ENCODE results near the gene PKN2. TPM values are rescaled to one million over a fixed set of nuclear protein-coding genes. Genes with fewer than 3 reads are reported as not detected.

The PKN2 gene
- total RNA-seq, 1 donor from 2014 or later: 72.8 TPM

DNA sequence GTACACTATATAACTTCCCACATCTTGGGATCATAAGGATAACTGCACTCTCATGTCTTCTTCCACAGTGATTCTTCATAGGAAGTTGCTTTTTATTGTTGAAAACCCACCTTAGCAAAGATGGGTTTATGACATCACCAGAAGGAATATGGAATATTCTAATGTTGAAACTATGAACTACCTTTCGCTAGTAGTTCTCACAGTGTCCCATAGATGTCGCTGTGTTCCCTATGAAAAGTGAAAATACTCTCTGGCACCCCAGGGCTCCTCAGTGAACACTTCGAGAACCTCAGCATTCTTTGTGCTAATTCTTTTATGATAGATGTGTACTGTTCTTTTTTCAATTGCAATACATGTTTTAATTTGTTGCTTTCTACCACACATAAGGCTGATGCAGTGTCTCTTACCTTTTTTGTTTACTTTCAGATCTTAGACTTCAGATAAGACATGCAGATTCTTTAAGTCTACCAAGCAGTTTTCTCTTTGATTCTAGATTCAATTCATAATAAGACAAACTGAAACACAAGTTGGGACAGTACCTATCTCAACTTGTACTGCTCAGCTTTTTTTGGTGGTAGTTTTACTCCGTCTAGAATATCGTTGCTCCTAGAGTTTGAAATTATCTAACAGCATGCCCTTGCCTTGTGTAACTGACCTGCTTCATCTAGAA lies 116.4 kb downstream of the PKN2 start:
- H3K36me3 Mint-ChIP-seq (ENCODE audit: insufficient read depth): peaks cover 49% of the 10 kb centered on the region
- no peaks in the 10 kb centered on the region for H3K4me1 Mint-ChIP-seq (ENCODE audit: low read depth)
- no peak for DNase-seq (ENCODE audit: low spot score, unreplicated experiment)
- no peak overlapping the region for H3K27ac Mint-ChIP-seq
- no peak overlapping the region for H3K4me3 Mint-ChIP-seq (ENCODE audit: low read depth)
- H3K27me3 Mint-ChIP-seq: no peaks in the 10 kb centered on the region
- peaks cover 17% of the 10 kb centered on the region for H3K9me3 Mint-ChIP-seq (ENCODE audit: low read depth)
- TF ChIP-seq, protein P1, sequence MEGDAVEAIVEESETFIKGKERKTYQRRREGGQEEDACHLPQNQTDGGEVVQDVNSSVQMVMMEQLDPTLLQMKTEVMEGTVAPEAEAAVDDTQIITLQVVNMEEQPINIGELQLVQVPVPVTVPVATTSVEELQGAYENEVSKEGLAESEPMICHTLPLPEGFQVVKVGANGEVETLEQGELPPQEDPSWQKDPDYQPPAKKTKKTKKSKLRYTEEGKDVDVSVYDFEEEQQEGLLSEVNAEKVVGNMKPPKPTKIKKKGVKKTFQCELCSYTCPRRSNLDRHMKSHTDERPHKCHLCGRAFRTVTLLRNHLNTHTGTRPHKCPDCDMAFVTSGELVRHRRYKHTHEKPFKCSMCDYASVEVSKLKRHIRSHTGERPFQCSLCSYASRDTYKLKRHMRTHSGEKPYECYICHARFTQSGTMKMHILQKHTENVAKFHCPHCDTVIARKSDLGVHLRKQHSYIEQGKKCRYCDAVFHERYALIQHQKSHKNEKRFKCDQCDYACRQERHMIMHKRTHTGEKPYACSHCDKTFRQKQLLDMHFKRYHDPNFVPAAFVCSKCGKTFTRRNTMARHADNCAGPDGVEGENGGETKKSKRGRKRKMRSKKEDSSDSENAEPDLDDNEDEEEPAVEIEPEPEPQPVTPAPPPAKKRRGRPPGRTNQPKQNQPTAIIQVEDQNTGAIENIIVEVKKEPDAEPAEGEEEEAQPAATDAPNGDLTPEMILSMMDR (IDR thresholded peaks at IDR 0.05; ENCODE audit: unreplicated experiment): peak; percentile 44

DNA sequence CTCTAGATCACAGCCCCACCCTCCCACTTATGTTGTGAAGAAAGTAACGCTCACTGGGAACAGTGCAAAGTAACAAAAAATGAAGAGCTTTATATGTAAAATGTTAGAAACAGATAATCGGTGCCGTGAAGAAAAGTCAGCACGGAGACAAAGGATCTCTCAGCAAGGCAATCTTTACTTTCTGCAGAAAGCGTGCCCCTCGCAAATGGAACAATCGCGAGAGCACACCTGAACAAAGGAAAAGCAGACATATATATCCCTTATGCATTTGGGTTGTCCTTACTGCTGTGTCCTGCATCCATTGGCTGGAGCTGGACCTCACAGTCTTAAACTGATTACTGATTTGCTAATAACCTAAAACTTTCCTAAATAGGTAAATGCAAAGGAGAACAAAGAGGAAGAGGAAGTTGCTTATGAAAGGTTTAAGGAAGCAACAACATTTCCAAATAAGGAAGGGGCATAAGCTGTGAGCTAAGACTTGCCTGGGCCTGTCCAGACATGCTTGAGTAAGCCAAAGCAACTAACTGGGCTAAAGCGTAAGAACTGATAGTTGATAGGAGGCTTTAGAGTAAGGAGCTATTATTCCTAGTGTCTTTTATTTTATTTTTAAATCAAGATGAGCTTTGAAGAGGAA lies 117.6 kb downstream of the PKN2 start:
- no peak for DNase-seq (ENCODE audit: low spot score, unreplicated experiment)
- no peak overlapping the region for H3K4me3 Mint-ChIP-seq (ENCODE audit: low read depth)
- H3K27me3 Mint-ChIP-seq: no peaks in the 10 kb centered on the region
- TF ChIP-seq, protein P1 (IDR thresholded peaks at IDR 0.05; ENCODE audit: unreplicated experiment): no peak
- H3K4me1 Mint-ChIP-seq (ENCODE audit: low read depth): no peaks in the 10 kb centered on the region
- H3K36me3 Mint-ChIP-seq (ENCODE audit: insufficient read depth): peaks cover 51% of the 10 kb centered on the region
- no peak overlapping the region for H3K27ac Mint-ChIP-seq
- peaks cover 17% of the 10 kb centered on the region for H3K9me3 Mint-ChIP-seq (ENCODE audit: low read depth)

DNA sequence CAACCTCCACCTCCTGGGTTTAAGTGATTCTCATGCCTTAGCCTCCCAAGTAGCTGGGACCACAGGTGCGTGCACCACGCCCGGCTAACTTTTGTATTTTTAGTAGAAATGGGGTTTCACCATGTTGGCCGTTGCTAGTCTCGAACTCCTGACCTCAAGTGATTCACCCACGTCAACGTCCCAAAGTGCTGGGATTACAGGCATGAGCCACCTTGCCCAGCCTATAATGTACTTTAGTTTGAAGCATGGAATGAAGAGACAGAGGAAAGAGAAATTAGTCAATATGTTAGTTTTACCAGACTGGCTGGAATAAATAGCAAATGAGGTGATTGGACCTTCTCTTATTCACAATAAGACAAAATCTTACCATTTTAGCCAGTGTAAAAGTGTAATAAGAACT lies 118.3 kb downstream of the PKN2 start:
- no peak overlapping the region for H3K4me3 Mint-ChIP-seq (ENCODE audit: low read depth)
- TF ChIP-seq, protein P1 (IDR thresholded peaks at IDR 0.05; ENCODE audit: unreplicated experiment): no peak
- no peaks in the 10 kb centered on the region for H3K4me1 Mint-ChIP-seq (ENCODE audit: low read depth)
- H3K27me3 Mint-ChIP-seq: no peaks in the 10 kb centered on the region
- H3K36me3 Mint-ChIP-seq (ENCODE audit: insufficient read depth): peaks cover 50% of the 10 kb centered on the region
- H3K9me3 Mint-ChIP-seq (ENCODE audit: low read depth): peaks cover 17% of the 10 kb centered on the region
- no peak overlapping the region for H3K27ac Mint-ChIP-seq
- DNase-seq (ENCODE audit: low spot score, unreplicated experiment): no peak

DNA sequence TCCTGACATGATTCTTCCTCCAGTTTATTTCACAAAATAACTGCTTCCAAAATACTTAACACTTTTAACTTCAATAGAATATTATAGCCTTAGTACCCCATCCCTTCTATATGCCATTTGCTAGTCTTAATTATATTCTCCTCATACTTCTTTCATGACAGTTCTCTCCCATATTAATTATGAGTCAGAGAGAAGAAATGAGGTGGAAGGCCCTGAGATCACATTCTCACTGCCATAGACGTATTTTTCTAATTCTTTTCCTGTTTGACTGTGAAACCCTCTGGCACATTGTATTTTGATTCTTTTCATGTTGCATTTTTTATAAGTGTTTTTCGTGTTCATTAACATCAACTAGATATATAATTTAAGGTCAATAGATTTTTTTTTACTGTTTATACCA lies 118.9 kb downstream of the PKN2 start:
- no peaks in the 10 kb centered on the region for H3K27me3 Mint-ChIP-seq

DNA sequence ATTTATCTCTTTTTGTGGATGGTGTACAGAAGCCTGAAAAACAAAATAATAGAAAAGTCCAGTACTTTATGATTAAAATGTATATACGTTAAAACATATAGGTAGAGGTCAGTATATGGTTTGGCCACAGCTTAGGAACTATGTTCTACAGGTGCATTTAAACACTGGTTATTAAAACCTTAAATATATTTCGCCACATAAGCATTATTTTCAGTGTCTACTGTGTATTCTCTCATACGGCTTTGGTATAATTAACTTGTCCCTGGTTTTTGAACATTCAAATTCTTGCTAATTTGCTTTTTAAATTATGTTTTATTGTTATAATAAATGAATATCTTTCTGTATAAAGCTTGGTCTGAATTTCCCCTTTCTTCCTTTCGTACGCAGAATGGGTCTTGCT lies 119.4 kb downstream of the PKN2 start:
- no peaks in the 10 kb centered on the region for H3K4me1 Mint-ChIP-seq (ENCODE audit: low read depth)
- no peak for DNase-seq (ENCODE audit: low spot score, unreplicated experiment)
- peaks cover 17% of the 10 kb centered on the region for H3K9me3 Mint-ChIP-seq (ENCODE audit: low read depth)
- H3K36me3 Mint-ChIP-seq (ENCODE audit: insufficient read depth): peaks cover 45% of the 10 kb centered on the region
- H3K4me3 Mint-ChIP-seq (ENCODE audit: low read depth): no peak overlapping the region
- no peaks in the 10 kb centered on the region for H3K27me3 Mint-ChIP-seq
- TF ChIP-seq, protein P1 (IDR thresholded peaks at IDR 0.05; ENCODE audit: unreplicated experiment): no peak
- H3K27ac Mint-ChIP-seq: no peak overlapping the region

More for the DNA sequence above, 118.9 kb downstream of the PKN2 start:
- TF ChIP-seq, protein P1 (IDR thresholded peaks at IDR 0.05; ENCODE audit: unreplicated experiment): no peak
- no peak overlapping the region for H3K4me3 Mint-ChIP-seq (ENCODE audit: low read depth)
- no peaks in the 10 kb centered on the region for H3K4me1 Mint-ChIP-seq (ENCODE audit: low read depth)
- H3K36me3 Mint-ChIP-seq (ENCODE audit: insufficient read depth): peaks cover 47% of the 10 kb centered on the region
- H3K9me3 Mint-ChIP-seq (ENCODE audit: low read depth): peaks cover 17% of the 10 kb centered on the region
- H3K27ac Mint-ChIP-seq: no peak overlapping the region
- DNase-seq (ENCODE audit: low spot score, unreplicated experiment): no peak
